ENCODE results near the gene BUD31.

BUD31 gene

GRCh38 chr7:99437946-99438572 is 29.3 kb downstream of the BUD31 start:
- Histone ChIP-seq H3K4me3 (ENCODE audit: control insufficient read depth in 1 of 7, extremely low read depth in 1 of 7, insufficient read depth in 4 of 7, low read depth in 2 of 7, low read length in 6 of 7) (peak overlapping the region; percentile 90 to 98 (median 97)), H3K4me1 (ENCODE audit: control extremely low read depth in 1 of 4, control insufficient read depth in 4 of 4, insufficient read depth in 4 of 4, low read length in 3 of 4) (peaks cover 6 to 22% (median 16%) of the 10 kb centered on the region in 4 experiments), H3K27me3 (replicated peaks in 2 of 5; ENCODE audit: control insufficient read depth in 4 of 5, insufficient read depth in 5 of 5, low read length in 4 of 5) (no peaks in the 10 kb centered on the region), H3K9me3 (ENCODE audit: control extremely low read depth in 1 of 5, control insufficient read depth in 4 of 5, insufficient read depth in 2 of 5, low read depth in 1 of 5, low read length in 4 of 5) (no peaks in the 10 kb centered on the region), H3K27ac (ENCODE audit: insufficient read depth in 1 of 2, low read depth in 1 of 2, low read length in 2 of 2, poor library complexity in 1 of 2, severe bottlenecking in 2 of 2) (peak overlapping the region; percentile 68 to 82), H3K36me3 (ENCODE audit: control insufficient read depth in 4 of 4, insufficient read depth in 4 of 4, low read length in 3 of 4) (peaks cover 5 to 32% (median 17%) of the 10 kb centered on the region in 4 experiments)
- DNase-seq = peak in 1 of 3 donors; percentile 6
- WGBS (ENCODE audit: insufficient coverage) = 7% methylated on average over 14 of the region's 20 CpGs
- ChIA-PET POLR2A (interaction anchor here (1.6 kb wide), 1 partner anchor 30 kb away, joined by 7 read pairs; the partner anchor contains the start of genes BUD31 and PDAP1), CTCF (interaction anchor here (0.6 kb wide), 2 partner anchors 29 to 512 kb away, joined by 3 read pairs; partner anchors contain the start of gene BUD31)

- H3K27me3 ChIP-seq (replicated peaks in 2 of 5; ENCODE audit: control insufficient read depth in 4 of 5, insufficient read depth in 5 of 5, low read length in 4 of 5) = no peaks in the 10 kb centered on the region
- H3K36me3 ChIP-seq (ENCODE audit: control insufficient read depth in 4 of 4, insufficient read depth in 4 of 4, low read length in 3 of 4) = peaks cover 5 to 32% (median 13%) of the 10 kb centered on the region in 4 experiments
- H3K4me1 ChIP-seq (ENCODE audit: control extremely low read depth in 1 of 4, control insufficient read depth in 4 of 4, insufficient read depth in 4 of 4, low read length in 3 of 4) = peaks cover 6 to 22% (median 16%) of the 10 kb centered on the region in 4 experiments
- CTCF ChIA-PET = interaction anchor here (0.6 kb wide), 2 partner anchors 30 to 511 kb away, joined by 3 read pairs; partner anchors contain the start of gene BUD31
- H3K27ac ChIP-seq (ENCODE audit: insufficient read depth in 1 of 2, low read depth in 1 of 2, low read length in 2 of 2, poor library complexity in 1 of 2, severe bottlenecking in 2 of 2) = peak within 1 kb of the TSS; percentile 68 to 82
- 0% methylated on average over 86 of the region's 89 CpGs for WGBS (ENCODE audit: insufficient coverage)
- peak within 1 kb of the TSS; percentile 90 to 98 (median 97) for H3K4me3 ChIP-seq (ENCODE audit: control insufficient read depth in 1 of 7, extremely low read depth in 1 of 7, insufficient read depth in 4 of 7, low read depth in 2 of 7, low read length in 6 of 7)
- POLR2A ChIA-PET = interaction anchor here (1.1 to 1.6 kb wide), 2 partner anchors 31 to 63 kb away, joined by 3 to 7 read pairs; partner anchors contain the start of genes BUD31 and PDAP1
- DNase-seq = peak; percentile 92 to 94 (median 93)
- H3K9me3 ChIP-seq (ENCODE audit: control extremely low read depth in 1 of 5, control insufficient read depth in 4 of 5, insufficient read depth in 2 of 5, low read depth in 1 of 5, low read length in 4 of 5) = no peaks in the 10 kb centered on the region
These were observed 30.1 kb downstream of the BUD31 start, which contains the start of the genes CPSF4 and PTCD1 for GRCh38 chr7:99438573-99439480. TSS of gene CPSF4 (plus strand) at chr7:99438943. CDS start at chr7:99439083, 140 bp downstream. TSS of gene PTCD1 (minus strand) at chr7:99438798. CDS start at chr7:99435242, 3,556 bp downstream.

GRCh38 chr7:99440195-99440594 is 31.4 kb downstream of the BUD31 start:
- no peak for DNase-seq
- peaks cover 0 to 31% (median 12%) of the 10 kb centered on the region in 4 experiments for H3K36me3 ChIP-seq (ENCODE audit: control insufficient read depth in 4 of 4, insufficient read depth in 4 of 4, low read length in 3 of 4)
- no peaks in the 10 kb centered on the region for H3K9me3 ChIP-seq (ENCODE audit: control extremely low read depth in 1 of 5, control insufficient read depth in 4 of 5, insufficient read depth in 2 of 5, low read depth in 1 of 5, low read length in 4 of 5)
- H3K27ac ChIP-seq (ENCODE audit: insufficient read depth in 1 of 2, low read depth in 1 of 2, low read length in 2 of 2, poor library complexity in 1 of 2, severe bottlenecking in 2 of 2) = peak overlapping the region in 1 of 2 experiments; percentile 82
- H3K4me1 ChIP-seq (ENCODE audit: control extremely low read depth in 1 of 4, control insufficient read depth in 4 of 4, insufficient read depth in 4 of 4, low read length in 3 of 4) = peaks cover 6 to 22% (median 16%) of the 10 kb centered on the region in 4 experiments
- POLR2A ChIA-PET = no interaction called here
- WGBS (ENCODE audit: insufficient coverage) = 100% methylated on average over 1 of the region's 9 CpGs
- CTCF ChIA-PET = no interaction called here
- H3K27me3 ChIP-seq (replicated peaks in 2 of 5; ENCODE audit: control insufficient read depth in 4 of 5, insufficient read depth in 5 of 5, low read length in 4 of 5) = no peaks in the 10 kb centered on the region
- peak overlapping the region in 6 of 7 experiments; percentile 90 to 98 (median 96) for H3K4me3 ChIP-seq (ENCODE audit: control insufficient read depth in 1 of 7, extremely low read depth in 1 of 7, insufficient read depth in 4 of 7, low read depth in 2 of 7, low read length in 6 of 7)

- ChIA-PET POLR2A (interaction anchor here (0.6 kb wide), 1 partner anchor 566 kb away, joined by 4 read pairs; no protein-coding TSS in a partner anchor), CTCF (interaction anchor here (1.1 kb wide), 1 partner anchor 10 kb away, joined by 3 read pairs; no protein-coding TSS in a partner anchor)
- no peak overlapping the region for H3K27ac ChIP-seq (ENCODE audit: insufficient read depth in 1 of 2, low read depth in 1 of 2, low read length in 2 of 2, poor library complexity in 1 of 2, severe bottlenecking in 2 of 2)
- no peaks in the 10 kb centered on the region for H3K9me3 ChIP-seq (ENCODE audit: control extremely low read depth in 1 of 5, control insufficient read depth in 4 of 5, insufficient read depth in 2 of 5, low read depth in 1 of 5, low read length in 4 of 5)
- 100% methylated on average over 4 of the region's 4 CpGs for WGBS (ENCODE audit: insufficient coverage)
- no peak overlapping the region for H3K4me3 ChIP-seq (ENCODE audit: control insufficient read depth in 1 of 7, extremely low read depth in 1 of 7, insufficient read depth in 4 of 7, low read depth in 2 of 7, low read length in 6 of 7)
- H3K36me3 ChIP-seq (ENCODE audit: control insufficient read depth in 4 of 4, insufficient read depth in 4 of 4, low read length in 3 of 4) = peaks cover 14 to 80% (median 48%) of the 10 kb centered on the region in 4 experiments
- no peak for DNase-seq
- no peaks in the 10 kb centered on the region for H3K4me1 ChIP-seq (ENCODE audit: control extremely low read depth in 1 of 4, control insufficient read depth in 4 of 4, insufficient read depth in 4 of 4, low read length in 3 of 4)
- no peaks in the 10 kb centered on the region for H3K27me3 ChIP-seq (replicated peaks in 2 of 5; ENCODE audit: control insufficient read depth in 4 of 5, insufficient read depth in 5 of 5, low read length in 4 of 5)
These were observed 37.3 kb downstream of the BUD31 start for GRCh38 chr7:99446096-99446495.

GRCh38 chr7:99447943-99448342 is 39.2 kb downstream of the BUD31 start:
- Histone ChIP-seq H3K9me3 (ENCODE audit: control extremely low read depth in 1 of 5, control insufficient read depth in 4 of 5, insufficient read depth in 2 of 5, low read depth in 1 of 5, low read length in 4 of 5) (no peaks in the 10 kb centered on the region), H3K4me1 (ENCODE audit: control extremely low read depth in 1 of 4, control insufficient read depth in 4 of 4, insufficient read depth in 4 of 4, low read length in 3 of 4) (no peaks in the 10 kb centered on the region), H3K27ac (ENCODE audit: insufficient read depth in 1 of 2, low read depth in 1 of 2, low read length in 2 of 2, poor library complexity in 1 of 2, severe bottlenecking in 2 of 2) (no peak overlapping the region), H3K27me3 (replicated peaks in 2 of 5; ENCODE audit: control insufficient read depth in 4 of 5, insufficient read depth in 5 of 5, low read length in 4 of 5) (no peaks in the 10 kb centered on the region), H3K36me3 (ENCODE audit: control insufficient read depth in 4 of 4, insufficient read depth in 4 of 4, low read length in 3 of 4) (peaks cover 14 to 84% (median 57%) of the 10 kb centered on the region in 4 experiments), H3K4me3 (ENCODE audit: control insufficient read depth in 1 of 7, extremely low read depth in 1 of 7, insufficient read depth in 4 of 7, low read depth in 2 of 7, low read length in 6 of 7) (no peak overlapping the region)
- 93% methylated on average over 10 of the region's 10 CpGs for WGBS (ENCODE audit: insufficient coverage)
- DNase-seq = peak in 2 of 3 donors; percentile 11 to 20
- POLR2A ChIA-PET = no interaction called here
- CTCF ChIA-PET = interaction anchor here (0.7 kb wide), 1 partner anchor 172 kb away, joined by 3 read pairs; no protein-coding TSS in a partner anchor

- Histone ChIP-seq H3K9me3 (ENCODE audit: control extremely low read depth in 1 of 5, control insufficient read depth in 4 of 5, insufficient read depth in 2 of 5, low read depth in 1 of 5, low read length in 4 of 5) (no peaks in the 10 kb centered on the region), H3K27me3 (replicated peaks in 2 of 5; ENCODE audit: control insufficient read depth in 4 of 5, insufficient read depth in 5 of 5, low read length in 4 of 5) (no peaks in the 10 kb centered on the region), H3K36me3 (ENCODE audit: control insufficient read depth in 4 of 4, insufficient read depth in 4 of 4, low read length in 3 of 4) (peaks cover 14 to 86% (median 61%) of the 10 kb centered on the region in 4 experiments), H3K27ac (ENCODE audit: insufficient read depth in 1 of 2, low read depth in 1 of 2, low read length in 2 of 2, poor library complexity in 1 of 2, severe bottlenecking in 2 of 2) (no peak overlapping the region), H3K4me1 (ENCODE audit: control extremely low read depth in 1 of 4, control insufficient read depth in 4 of 4, insufficient read depth in 4 of 4, low read length in 3 of 4) (no peaks in the 10 kb centered on the region), H3K4me3 (ENCODE audit: control insufficient read depth in 1 of 7, extremely low read depth in 1 of 7, insufficient read depth in 4 of 7, low read depth in 2 of 7, low read length in 6 of 7) (no peak overlapping the region)
- WGBS (ENCODE audit: insufficient coverage) = 97% methylated on average over 9 of the region's 10 CpGs
- DNase-seq = no peak
- CTCF ChIA-PET = interaction anchor here (2.2 kb wide), 1 partner anchor 12 kb away, joined by 4 read pairs; no protein-coding TSS in a partner anchor
- POLR2A ChIA-PET = no interaction called here
These were observed 40.1 kb downstream of the BUD31 start for GRCh38 chr7:99448855-99449254.

Measured in common myeloid progenitor, CD34-positive (primary cell).